GM12864 (cell line): ENCODE results near the gene RIOK3.

Experiments used
- DNase-seq: peaks from one replicate; pipeline ENCODE4 v3.0.0-alpha.2; 2011; ENCODE audit warnings: low read depth
- H3K4me3 ChIP-seq: 2 replicates; pipeline ENCODE4 v1.5.1; 2011; ENCODE audit warnings: mild to moderate bottlenecking, low read depth, low read length, control low read depth
- TF ChIP-seq, protein P1 (sequence below): IDR thresholded peaks from 2 replicates; pipeline ENCODE4 v1.5.1; 2011; ENCODE audit warnings: low read depth, mild to moderate bottlenecking, moderate library complexity, low read length, control low read depth, inconsistent platforms; ENCODE audit errors: missing control alignments

RIOK3 gene

GRCh38 chr18:23526501-23527063 lies 73.5 kb downstream of the RIOK3 start:
- no peak overlapping the region for H3K4me3 ChIP-seq
- TF ChIP-seq, protein P1, sequence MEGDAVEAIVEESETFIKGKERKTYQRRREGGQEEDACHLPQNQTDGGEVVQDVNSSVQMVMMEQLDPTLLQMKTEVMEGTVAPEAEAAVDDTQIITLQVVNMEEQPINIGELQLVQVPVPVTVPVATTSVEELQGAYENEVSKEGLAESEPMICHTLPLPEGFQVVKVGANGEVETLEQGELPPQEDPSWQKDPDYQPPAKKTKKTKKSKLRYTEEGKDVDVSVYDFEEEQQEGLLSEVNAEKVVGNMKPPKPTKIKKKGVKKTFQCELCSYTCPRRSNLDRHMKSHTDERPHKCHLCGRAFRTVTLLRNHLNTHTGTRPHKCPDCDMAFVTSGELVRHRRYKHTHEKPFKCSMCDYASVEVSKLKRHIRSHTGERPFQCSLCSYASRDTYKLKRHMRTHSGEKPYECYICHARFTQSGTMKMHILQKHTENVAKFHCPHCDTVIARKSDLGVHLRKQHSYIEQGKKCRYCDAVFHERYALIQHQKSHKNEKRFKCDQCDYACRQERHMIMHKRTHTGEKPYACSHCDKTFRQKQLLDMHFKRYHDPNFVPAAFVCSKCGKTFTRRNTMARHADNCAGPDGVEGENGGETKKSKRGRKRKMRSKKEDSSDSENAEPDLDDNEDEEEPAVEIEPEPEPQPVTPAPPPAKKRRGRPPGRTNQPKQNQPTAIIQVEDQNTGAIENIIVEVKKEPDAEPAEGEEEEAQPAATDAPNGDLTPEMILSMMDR = no peak
- no peak for DNase-seq

GRCh38 chr18:23528580-23529472 lies 75.7 kb downstream of the RIOK3 start:
- no peak overlapping the region for H3K4me3 ChIP-seq
- TF ChIP-seq, protein P1 = no peak
- DNase-seq = no peak

- H3K4me3 ChIP-seq = no peak overlapping the region
- TF ChIP-seq, protein P1 = no peak
- DNase-seq = peak; percentile 15
These were observed 76.5 kb downstream of the RIOK3 start for GRCh38 chr18:23529604-23530003.

GRCh38 chr18:23530195-23530594 lies 77.1 kb downstream of the RIOK3 start:
- DNase-seq = no peak
- TF ChIP-seq, protein P1 = no peak
- H3K4me3 ChIP-seq = no peak overlapping the region

DNA sequence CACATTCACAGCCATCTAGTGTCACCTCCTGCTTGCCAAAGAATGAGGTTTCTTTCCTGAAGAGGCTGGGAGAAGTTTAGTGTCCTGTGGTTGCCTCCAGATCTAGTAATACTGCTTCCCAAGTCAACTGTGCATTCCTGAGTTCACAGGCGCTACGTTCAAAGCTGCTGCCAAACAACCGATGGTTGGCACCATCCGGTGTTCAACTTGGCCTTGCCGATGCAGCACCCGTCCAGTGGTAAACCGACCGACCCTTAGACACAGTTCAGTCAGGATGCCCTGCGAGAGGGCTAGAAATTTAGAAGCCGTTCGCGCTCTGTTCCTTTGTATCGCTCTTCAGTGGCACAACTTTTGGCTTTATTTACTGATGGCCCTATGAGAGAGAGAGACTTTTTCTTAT lies 78.8 kb downstream of the RIOK3 start:
- TF ChIP-seq, protein P1 = no peak
- no peak for DNase-seq
- H3K4me3 ChIP-seq = no peak overlapping the region
